Measurements from ENCODE around the gene TM4SF1.

Gene TM4SF1

DNA sequence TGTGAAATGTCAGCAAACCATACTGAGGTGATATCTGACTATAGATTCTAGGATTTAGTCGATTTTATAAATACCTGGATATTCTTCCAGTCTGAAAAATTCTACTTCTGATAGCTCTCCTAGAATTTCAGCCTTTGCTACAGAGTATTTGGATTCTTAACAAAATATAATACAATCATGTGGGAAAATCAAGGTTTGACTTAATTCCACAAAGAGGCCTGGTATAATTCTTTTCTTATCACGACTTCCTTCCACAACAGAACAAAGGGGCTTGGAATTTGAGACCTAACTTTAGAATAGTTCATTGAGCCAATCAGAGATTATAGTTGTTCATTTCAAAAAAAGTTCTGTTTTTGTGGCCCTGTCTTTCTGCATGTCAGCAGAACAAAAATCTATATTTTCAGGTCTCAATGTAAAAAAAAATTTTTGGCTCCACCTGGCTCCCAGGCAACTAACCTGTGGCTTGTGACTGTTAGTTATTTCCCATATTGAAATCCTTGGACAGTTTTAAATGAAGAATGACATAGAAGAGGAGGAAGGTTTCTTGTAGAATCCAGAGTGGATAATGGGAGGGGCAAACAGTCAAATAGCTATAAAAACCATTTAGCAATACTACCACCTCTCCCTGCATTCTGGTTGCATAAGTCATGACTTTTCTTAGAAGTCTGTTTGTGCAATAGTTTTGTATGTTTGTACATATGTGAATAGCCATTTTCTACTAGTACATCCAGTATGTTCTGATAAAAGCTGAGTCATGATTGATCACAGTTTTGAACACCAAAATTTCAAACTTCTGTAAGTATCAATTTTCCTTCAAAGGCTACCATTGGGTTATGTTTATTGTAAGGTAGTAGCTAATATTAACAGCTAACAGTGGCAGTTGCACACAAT lies 4.0 kb downstream of the TM4SF1 start:
- DNase-seq, result peak; percentile 78

DNA sequence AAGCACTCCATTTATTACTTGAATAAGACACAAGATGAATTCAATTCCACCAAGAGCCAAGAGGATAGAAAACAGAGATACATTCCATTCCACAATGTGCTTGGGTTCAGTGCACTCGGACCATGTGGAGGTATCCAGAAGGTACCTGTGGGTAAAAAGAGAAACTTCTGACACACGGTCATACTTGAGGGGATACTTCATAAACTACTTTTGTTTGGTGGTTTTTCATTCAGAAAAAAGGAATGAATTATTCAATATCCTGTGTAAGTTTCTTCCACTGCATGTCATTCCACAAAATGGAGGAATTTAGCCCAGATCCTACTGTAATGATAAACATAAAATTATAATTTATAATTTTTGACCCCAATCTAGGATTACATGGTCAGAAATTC lies 5.7 kb downstream of the TM4SF1 start:
- DNase-seq, result no peak

DNA sequence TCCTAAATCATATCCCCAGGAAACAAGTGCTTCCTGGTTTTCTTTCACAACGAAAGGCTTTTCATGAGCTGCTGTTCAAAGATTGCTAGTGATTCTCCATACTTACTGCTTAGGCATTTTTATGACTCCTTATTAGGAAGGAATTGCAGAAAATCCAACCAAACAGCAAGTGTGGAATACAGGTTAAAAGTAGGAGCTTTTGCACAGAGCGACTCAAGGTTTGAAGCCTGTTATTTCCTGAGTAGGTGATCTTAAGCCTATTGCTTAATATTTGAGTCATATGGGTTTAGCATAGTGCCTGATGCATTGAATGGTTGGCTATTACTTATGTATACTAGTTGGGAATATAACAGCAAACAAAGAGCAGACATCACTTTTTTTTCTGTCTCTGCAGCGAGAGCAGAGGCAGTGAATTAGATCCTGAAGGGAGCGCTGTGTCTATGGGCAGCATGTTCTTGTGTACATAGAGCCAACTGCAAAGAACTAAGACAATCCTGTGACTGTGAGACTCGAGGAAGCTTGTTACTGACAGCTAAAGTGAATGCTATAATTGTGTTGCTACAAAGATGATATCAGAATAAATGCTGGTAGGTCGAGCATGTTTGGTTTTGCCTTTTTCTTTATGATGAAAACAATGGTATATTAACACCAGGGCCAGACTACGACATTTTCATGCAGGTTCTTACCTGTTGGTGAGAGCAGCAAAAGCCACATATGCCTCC lies 6.3 kb downstream of the TM4SF1 start:
- DNase-seq, result peak; percentile 37

DNA sequence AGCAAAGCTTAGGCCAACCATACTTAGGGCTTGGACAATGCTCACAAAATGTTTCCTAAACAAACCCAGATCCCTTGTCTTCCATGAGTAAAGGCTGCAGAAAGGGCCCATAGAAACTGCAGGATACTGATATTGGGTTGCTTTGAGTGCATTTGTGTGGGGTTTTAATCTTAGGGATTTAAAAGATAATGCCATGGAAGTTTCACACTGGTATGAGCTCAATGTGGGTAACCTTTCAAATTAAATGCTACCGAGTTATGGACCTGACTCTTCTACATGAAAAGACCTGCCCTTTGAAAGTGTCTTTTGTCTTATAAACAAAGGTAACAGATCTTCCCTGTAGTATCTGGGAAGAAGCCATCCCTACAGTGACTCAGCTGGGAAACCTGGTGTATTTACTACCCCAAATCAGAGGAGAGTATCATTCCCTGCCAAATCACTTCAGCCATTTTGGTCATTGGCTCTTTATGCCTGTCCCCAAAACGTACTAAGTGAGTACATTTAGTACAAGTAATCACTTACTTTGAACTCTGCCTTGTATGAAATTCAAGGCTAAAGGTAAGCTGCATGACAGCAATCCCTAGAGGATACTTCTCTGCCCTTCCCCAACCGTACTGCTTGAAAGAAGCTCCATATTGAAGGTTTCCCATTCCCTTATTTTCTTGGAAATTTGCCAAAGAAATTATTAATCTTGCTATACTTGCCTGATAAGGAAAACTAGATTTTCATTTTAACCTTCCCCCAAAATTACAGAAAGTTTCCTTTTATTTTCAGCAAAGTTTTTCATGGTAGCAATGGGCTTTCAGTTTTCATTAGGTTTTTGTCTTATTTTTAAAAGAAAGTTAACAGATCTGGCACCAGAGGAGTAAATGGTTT lies 7.2 kb downstream of the TM4SF1 start:
- no peak for DNase-seq

DNA sequence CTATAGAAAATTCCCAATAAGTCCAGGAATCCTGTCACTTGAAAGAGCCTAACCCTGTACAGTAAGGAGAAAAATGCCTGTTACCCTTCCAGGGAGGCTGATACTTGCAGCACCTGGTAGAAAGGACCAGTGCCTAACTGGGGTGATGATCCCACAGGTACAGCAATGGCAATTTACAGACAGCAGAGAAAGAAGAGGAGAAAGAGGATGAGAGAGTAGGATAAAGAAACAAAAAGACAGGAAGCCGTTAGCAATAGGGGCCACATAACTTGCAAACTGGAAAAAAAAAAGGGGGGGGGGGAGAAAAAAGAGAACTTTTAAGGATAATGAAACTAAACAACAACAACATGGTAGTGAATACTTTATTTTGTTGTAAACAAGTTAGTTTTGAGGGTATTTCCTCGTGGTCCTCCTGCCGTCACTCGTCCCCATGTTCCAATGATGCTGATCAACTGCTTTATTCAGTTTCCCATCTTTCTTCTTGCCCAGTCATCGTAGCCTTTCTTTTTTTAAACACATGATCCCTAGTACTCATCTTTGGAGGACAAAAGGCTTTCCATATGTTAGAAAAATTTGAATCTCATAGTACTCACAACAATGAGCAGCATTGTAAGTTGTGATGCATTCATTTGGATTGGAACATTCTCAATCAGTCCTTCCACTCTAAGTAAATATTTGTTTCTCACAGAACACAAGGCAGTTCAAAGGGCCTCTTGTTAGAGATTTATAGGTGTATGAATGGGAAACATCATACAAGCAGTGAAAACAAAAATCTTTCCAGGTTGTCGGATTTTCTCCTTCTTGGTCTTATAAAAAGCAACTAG lies 8.6 kb downstream of the TM4SF1 start:
- DNase-seq, result no peak

DNA sequence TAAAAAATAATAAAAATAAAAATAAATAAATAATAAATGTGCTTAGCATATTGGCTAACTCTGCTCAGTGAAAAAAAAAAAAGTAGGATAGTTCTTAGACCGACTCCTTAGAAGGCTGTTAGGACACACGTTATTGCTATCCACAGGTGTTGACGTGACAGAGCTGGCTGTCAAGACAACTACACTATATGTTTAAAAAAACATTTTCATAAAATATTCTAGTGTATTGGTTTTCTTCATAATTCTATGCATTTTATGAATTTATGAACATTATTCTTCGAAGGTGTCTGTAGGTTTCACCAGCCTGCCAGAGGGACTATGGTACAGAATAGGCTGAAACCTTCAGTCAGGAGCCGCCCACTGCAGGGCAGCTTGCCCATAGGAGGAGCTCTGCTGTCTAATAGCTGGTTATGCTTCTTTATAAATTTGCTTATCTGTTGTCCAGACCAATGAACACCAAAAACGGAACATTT lies 9.2 kb downstream of the TM4SF1 start:
- DNase-seq, result no peak

DNA sequence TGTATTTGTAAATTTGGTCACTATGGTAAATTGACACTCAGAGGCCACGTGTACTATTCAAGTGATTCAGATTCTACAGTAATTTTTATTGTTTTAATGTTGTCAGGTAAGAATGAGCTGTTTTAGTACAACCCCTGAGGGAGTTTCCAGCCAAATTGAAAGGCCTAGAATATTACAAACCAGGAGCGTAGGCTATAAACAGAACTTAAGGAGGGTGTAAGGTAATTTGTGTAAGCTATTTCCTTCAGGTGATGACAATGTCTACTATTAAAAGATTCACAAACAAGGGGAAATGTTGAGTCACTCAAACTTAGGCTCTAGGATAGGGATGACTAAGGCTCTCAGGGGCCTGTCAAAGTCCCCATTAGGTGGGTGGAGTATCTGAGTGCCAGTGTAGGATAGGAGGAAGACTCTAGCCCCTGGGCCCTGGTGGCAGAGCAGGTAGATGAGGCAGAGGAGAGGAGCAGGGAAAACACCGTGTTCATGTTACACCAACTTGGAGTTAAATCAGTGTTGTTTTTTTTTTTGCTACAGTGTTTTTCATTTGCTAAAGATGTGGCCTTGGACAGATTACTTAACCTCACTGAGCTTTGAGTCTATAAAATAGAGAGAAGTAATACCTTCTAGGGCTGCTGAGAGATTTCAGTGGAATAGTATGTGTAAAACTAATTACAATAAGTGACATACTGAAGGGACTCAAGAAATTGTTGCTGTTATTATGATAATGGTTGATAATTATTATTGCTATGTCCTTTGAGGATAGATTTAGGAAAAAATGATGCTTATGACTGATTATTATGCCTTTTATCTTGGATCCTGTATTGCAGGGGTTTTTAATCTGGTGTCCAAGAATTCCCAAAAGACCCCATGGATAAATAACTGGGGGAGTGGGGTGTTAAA lies 10.3 kb downstream of the TM4SF1 start:
- no peak for DNase-seq

DNA sequence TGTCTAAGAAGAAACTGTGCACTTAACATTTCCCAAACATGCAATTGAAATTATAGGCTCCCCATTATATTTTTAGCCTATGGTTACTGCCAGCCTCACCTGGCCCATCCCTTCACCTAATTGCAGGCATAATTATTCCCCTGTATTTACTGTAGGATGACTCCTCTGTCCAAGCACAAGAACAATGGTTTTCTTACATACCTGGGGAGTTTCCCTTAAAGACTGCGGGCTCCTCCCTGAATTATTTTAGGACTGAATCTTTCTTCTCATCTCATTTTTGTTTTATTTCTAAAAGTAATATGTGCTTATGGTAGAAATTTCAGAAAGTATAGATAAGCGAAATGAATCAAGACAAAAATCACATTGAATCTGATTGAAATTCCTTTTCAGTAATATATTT lies 11.4 kb downstream of the TM4SF1 start:
- DNase-seq, result no peak

DNA sequence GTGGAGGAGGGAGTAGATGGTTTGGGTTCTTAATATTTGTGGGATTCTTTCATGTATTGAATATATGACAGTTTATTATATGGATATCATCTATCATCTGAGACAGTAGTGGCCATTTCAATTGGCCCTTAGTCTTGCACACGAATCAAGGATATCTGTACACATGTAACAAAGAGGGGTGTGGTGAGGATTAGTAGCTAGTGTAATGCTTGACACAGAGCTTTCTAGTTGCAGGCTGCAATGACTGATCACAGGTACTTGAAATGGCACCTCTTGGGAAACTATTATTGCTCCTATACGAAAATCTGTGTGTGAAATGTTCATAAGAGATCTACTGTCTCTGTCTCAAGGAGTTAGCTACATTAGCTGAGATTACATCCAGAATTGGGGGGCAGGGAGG lies 12.8 kb downstream of the TM4SF1 start:
- DNase-seq, result no peak

DNA sequence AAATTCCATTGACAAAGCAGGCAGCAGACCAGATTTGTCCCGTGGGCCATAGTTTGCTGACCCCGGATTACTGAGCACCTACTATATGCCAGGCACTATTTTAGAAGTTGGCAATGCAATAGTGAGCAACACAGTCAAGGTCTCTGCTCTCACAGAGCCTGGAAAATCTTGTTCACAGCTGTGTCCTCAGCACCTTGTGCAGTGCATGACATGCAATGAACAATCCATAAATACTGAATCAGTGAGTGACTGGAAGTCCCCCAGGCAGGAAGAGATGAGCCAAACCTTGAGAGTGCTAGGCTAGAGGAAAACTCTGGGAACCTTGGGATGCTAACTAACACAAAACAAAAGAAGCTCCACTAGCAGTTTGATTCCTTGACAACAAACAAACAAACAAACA lies 14.4 kb downstream of the TM4SF1 start:
- no peak for DNase-seq

DNA sequence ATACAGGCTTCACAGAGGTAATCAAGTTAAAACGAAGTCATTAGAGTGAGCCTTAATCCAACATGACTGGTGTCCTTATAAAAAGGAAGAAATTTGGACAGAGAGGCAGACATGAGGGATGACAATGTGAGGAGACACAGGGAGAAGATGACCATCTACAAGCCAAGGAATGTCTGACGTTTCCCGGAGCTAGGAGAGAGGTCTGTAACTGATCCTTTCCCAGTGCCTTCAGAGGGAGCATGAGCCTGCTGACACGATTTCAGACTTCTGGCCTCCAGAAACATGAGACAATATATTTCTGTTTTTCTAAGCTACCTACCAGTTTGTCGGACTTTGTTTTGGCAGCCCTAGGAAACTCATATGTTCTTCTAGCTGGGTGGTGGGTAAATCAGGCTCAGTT lies 15.1 kb downstream of the TM4SF1 start:
- DNase-seq, result no peak

DNA sequence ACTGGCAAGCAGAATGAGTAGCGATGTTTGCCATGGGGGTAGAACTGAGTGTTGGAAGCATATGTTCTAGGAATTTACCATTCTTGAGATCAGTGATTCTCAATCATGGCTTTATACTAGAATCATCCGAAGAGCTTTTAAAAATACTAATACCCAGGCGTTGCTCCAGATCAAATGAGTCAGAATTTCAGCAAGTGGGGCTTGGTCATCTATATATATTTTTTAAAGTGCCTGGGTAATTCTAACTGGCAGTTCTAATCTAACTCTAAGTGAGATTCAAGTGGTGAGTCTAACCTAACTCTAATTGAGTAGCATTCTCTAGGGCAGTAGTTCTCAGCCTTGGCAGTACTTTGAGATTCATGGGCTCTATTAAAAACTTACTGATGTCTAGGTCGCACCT lies 20.8 kb downstream of the TM4SF1 start:
- DNase-seq, result no peak

DNA sequence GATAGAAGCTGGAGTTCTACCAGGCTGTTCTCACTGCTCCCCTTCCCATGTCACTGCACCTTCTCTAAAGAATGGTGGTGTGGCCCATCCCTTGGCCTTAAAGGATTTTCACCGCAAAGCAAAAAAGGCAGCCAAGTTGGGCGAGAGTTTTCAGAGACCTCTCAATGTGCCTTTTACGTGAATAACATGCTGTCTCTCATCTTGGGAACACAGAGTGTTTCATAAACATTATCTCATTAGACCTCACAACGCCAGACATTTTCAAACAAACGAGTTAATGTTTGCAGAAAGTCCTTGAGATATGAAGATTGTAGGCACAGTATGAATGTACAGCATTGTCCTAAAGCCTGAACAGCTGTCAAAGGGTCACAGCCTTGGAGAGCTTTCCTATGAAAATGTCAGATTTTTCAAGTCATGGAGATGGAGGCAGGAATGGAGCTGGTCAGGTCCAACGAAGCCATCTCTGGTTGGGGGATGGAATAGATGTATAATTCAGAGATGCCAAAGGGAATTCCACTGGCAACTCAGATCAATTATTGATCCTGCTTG lies 21.3 kb downstream of the TM4SF1 start:
- no peak for DNase-seq

DNA sequence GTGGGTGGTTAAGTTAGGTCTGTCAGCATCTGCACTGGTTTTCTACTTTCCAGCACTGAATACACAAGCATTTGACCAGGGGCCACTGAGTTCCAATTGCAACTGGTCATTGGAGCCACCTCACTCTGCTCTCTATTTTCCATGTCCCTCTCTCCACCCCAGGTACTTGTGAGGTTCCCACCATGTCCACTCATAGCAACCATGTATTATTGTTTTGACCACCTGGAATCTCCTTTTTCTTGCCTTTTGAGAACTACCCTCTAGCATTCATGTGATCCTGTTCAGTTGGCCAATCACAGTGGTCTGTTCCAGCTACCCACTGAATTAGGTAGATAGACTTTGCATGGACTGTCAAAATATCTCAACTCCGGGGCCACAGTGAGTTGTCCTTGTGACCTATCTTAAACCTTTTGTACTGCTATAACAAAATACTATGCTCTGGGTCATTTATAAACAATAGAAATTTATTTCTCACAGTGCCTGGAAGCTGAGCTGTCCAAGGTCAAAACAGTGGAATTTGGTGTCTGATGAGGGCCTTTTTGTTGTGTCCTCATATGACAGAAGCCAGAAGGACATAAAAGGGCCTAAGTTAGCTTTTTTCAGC lies 23.8 kb downstream of the TM4SF1 start:
- DNase-seq, result no peak

DNA sequence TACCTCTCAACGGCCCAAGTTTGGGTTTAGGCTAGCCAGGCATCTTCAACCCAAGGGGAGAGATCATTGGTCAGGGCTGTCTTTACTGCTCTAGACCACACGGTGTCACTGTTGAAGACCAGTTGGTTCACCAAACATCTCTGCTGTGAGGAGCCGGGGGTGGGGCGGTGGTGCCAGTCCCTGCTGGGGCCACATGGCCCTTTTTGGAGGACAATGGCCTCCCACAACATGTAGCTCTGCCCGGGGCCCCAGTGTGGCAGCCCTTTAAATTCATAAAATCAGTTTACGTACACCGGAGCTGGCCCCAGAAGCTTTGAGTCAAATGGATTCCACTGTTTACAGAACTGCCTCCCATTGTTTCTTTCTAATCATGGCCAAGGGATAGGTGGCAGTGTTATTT lies 24.9 kb downstream of the TM4SF1 start:
- DNase-seq, result peak; percentile 78

DNA sequence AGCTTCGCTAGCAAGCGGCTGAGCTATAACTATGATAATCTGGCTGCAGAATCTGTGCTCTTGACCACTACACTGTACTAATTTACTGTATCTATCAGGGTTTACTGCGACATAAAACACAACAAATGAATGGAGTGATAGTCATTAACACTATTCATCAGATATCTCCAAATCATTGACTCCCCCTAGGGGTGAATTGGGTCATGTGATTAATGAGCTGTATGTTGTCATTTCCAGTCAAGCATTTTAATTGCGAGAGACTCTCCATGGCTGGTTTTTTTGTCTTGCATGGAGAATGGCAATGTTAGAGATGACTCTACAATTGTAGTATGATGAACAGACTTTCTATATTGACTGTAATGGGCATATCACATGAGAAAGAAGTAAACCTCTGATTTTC lies 33.5 kb downstream of the TM4SF1 start:
- peak; percentile 41 for DNase-seq

DNA sequence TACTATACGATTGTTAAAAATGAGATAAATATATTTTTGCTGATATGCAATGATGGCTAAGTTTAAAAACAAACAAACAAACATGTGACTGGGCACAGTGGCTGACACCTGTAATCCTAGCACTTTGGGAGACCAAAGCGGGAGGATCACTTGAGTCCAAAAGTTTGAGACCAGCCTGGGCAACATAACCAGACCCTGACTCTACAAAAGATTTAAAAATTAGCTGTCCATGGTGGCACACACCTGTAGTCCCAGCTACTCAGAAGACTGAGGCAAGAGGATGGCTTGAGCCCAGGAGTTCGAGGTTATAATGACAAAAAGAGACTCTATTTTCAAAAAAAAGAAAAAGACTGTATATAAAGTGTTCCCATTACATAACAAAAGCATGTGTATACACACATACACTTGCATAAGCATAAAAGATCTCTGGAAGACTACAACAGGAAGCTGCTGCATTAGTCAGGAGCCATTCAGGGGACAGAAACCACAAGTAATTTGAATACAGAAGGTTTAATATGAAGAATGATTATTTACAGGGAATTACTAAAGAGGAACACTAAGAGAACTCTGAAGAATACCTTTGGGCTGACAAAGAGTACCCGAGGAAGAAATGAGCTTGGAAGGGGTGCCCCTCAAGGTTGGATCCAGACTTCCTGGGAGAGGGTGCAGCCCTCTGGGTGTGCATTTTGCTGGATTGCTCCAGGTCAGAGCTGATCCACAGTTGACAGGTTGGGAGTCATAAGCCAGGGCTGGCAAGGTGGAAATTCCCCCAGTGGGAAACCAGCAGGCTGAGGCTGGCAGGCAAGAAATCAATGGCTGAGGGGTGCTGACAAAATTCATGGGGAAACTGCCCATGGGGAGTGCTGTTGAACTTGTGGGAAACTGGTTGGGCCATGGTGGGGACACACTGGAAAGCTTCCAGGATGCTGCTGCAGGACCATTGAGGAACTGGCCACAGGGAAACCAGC lies 34.8 kb downstream of the TM4SF1 start:
- peak; percentile 59 for DNase-seq

DNA sequence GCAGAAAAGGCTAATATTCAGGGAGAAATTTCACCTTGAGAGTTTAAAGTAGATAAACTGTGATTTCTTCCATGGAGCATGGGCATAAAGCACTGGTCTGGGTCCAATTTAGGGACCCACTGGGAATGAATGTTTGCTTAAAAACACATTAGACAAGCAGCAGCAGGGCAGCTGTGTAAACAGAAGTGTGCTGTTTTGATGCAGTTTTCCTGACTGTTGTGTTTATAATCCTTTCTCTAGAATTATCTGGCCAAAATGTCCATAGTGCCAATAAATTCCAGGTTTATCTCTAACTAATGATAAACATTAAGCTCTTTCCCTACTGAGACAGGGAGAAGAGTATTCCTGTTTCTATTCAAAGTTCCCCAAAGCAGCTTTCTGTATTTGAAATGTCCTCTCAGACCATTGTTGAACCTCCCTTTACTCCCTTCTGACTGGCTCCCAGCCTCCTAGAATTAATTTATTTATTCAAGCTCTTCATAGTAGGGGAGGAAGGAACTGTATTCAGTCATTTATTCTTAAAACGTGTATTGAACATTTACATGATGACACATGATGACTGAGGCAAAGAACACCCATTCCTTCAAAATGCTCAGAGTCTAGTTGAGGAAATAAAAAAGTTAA lies 37.0 kb downstream of the TM4SF1 start:
- no peak for DNase-seq

DNA sequence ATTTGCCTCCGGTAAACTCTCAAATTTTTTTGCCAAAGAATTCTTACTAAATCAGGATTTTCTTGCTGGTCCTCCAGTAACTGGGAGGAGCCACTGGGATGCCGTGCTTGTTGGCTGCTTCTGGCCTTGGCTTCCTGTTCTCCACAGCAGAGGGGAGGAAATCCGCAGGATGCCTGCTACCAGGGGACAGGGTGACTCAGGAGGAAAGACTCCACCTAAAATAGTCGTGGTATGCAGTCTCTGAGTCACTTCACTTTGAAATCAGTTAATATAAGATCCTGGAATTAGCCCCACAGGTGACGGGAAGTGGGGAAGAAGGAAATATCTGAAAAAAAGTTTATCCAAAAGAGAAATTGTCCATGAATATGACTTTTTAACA lies 37.5 kb downstream of the TM4SF1 start:
- DNase-seq, result peak; percentile 75
